Uterus (tissue), 4 donors: ENCODE measurements around the gene SPOCD1. TPM values are rescaled to one million over a fixed set of nuclear protein-coding genes. Genes with fewer than 3 reads are reported as not detected.
A peak's percentile ranks its signal among the peaks of the same experiment; 100 is the strongest.

Experiments used
- DNase-seq, 2 donors: peaks; one replicate each; pipeline ENCODE4 v3.0.0-alpha.2; 2019 to 2020
- H3K27ac ChIP-seq, 2 donors: fragments of 200-600 bp; sonication (generic); 1 replicate in 1 of 2; 2 replicates in 1 of 2; pipeline ENCODE4 v1.5.1; 2016 to 2018
- H3K27me3 ChIP-seq, 2 donors: fragments of 200-600 bp; sonication (generic); one replicate each; pipeline ENCODE4 v1.5.1; 2018 to 2019; ENCODE audit warnings: control low read depth in 1 of 2
- H3K36me3 ChIP-seq, 2 donors: fragments of 200-600 bp; sonication (generic); one replicate each; pipeline ENCODE4 v1.5.1; 2019; ENCODE audit warnings: control low read depth in 1 of 2
- H3K4me1 ChIP-seq, 2 donors: fragments of 200-600 bp; sonication (generic); one replicate each; pipeline ENCODE4 v1.5.1; 2018 to 2019; ENCODE audit warnings: control low read depth in 1 of 2
- H3K4me3 ChIP-seq, 2 donors: fragments of 200-600 bp; sonication (generic); 1 replicate in 1 of 2; 2 replicates in 1 of 2; pipeline ENCODE4 v1.5.1; 2018 to 2019; ENCODE audit warnings: mild to moderate bottlenecking in 1 of 2
- H3K9me3 ChIP-seq, 2 donors: fragments of 200-600 bp; sonication (generic); one replicate each; pipeline ENCODE4 v1.5.1; 2019; ENCODE audit warnings: control low read depth in 1 of 2
- POLR2A ChIP-seq, 2 donors: fragments of 450-650 bp; IDR thresholded peaks; one replicate each; pipeline ENCODE4 v1.6.1; 2016; ENCODE audit warnings: antibody characterized with exemption in 2 of 2, mild to moderate bottlenecking in 1 of 2, moderate library complexity in 1 of 2
- intact Hi-C: fragments of 100-400 bp; cut with DNase I; formaldehyde crosslinking; loops from one replicate; pipeline ENCODE4 v1.15.1; 2023; ENCODE audit warnings: low total_unique reads
- total RNA-seq, 4 donors: library from RNA; depleted of rRNA in 3 of 4; stranded (reverse); fragments of >200 nt in 3 of 4; gene quantifications; one replicate each; pipeline versions ENCODE4 v1.1.0 to v1.2.4, GENCODE V29; 2014 to 2023
- TF ChIP-seq, protein P1 (sequence below), 4 experiments: fragments of 200-600 bp in 2 of 4; fragments of 450-650 bp in 2 of 4; sonication (generic) in 2 of 4; IDR thresholded peaks; one replicate each; pipeline ENCODE4 v1.5.1; 2016 to 2019; ENCODE audit warnings: antibody characterized with exemption in 4 of 4, mild to moderate bottlenecking in 2 of 4, moderate library complexity in 1 of 4
- donor health status: DM: yes; HTN: yes; CAD: no.

SPOCD1 gene
- total RNA-seq = 1 to 10 TPM in 2 of 4 donors, not detected in 2; 1.2 to 1.5 TPM

DNA sequence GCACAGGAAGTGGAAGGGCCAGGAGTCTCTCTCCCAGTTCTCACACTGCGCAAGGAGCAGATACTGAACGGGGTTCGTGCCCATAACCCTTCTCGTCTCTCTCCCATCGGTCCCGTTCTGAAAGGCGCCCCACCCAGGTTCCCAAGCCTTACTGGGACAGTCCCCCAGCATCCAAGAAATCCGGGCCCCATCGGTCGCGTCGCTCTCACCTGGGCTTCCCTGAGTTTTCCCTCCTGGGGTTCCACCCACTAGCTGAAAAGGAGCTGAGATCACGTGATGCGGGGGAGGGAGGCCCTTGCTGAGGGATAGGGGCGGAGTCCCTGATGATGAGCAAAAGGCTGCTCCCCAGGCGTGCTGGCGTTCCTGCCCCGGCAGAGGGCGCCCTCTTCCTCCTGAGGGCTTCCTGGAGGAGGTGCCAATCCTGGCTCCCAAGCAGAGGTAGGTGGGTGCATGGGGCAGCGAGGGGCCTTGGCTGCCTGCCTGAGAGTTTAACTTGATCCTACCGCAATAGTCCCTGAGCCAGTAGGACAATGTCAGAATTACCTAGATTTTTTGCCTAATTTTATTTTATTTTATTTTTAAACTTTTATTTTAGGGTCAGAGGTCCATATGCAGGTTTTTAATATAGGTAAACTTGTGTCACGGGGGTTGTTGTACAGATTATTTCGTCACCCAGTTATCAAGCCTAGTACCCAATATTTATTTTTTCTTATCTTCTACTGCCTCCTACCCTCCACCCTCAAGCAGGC lies at the start of gene SPOCD1:
Gene SPOCD1 (minus strand): TSS at position 271 of the 749 bp plus-strand sequence. CDS start 689 bp downstream, outside the sequence.
- no peak for TF ChIP-seq POLR2A (IDR thresholded peaks at IDR 0.05)
- TF ChIP-seq, protein P1, sequence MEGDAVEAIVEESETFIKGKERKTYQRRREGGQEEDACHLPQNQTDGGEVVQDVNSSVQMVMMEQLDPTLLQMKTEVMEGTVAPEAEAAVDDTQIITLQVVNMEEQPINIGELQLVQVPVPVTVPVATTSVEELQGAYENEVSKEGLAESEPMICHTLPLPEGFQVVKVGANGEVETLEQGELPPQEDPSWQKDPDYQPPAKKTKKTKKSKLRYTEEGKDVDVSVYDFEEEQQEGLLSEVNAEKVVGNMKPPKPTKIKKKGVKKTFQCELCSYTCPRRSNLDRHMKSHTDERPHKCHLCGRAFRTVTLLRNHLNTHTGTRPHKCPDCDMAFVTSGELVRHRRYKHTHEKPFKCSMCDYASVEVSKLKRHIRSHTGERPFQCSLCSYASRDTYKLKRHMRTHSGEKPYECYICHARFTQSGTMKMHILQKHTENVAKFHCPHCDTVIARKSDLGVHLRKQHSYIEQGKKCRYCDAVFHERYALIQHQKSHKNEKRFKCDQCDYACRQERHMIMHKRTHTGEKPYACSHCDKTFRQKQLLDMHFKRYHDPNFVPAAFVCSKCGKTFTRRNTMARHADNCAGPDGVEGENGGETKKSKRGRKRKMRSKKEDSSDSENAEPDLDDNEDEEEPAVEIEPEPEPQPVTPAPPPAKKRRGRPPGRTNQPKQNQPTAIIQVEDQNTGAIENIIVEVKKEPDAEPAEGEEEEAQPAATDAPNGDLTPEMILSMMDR (IDR thresholded peaks at IDR 0.05) = peak in 1 of 4 experiments; percentile 14
- DNase-seq = peak; percentile 36 to 37

DNA sequence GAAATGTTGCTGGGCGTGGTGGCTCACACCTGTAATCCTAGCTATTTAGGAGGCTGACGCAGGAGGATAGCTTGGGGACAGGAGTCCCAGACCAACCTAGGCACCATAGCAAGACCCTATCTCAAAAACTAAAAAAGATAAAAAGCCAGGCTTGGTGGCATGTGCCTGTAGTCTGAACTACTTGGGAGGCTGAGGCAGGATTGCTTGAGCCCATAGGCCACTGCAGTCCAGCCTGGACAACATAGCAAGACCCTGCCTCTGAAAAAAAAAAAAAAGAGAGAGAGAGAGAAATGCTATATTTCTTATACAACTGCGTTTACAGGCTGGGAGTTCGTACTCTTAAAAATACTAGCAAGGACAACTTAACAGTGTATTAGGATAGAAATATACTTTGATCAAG lies 46.2 kb upstream of the SPOCD1 start:
- H3K4me3 ChIP-seq = no peak overlapping the region
- H3K27me3 ChIP-seq = no peaks in the 10 kb centered on the region
- H3K36me3 ChIP-seq = no peaks in the 10 kb centered on the region
- no peaks in the 10 kb centered on the region for H3K9me3 ChIP-seq
- intact Hi-C loops = no loop called here
- no peak for DNase-seq
- no peaks in the 10 kb centered on the region for H3K4me1 ChIP-seq
- TF ChIP-seq, protein P1 (IDR thresholded peaks at IDR 0.05) = no peak
- TF ChIP-seq POLR2A (IDR thresholded peaks at IDR 0.05) = no peak
- H3K27ac ChIP-seq = no peak overlapping the region

More for the DNA sequence above, at the start of gene SPOCD1:
- Histone ChIP-seq H3K27me3 (no peaks in the 10 kb centered on the region), H3K36me3 (no peaks in the 10 kb centered on the region), H3K9me3 (no peaks in the 10 kb centered on the region), H3K4me1 (no peaks in the 10 kb centered on the region), H3K4me3 (no peak within 1 kb of the TSS), H3K27ac (no peak within 1 kb of the TSS)
- intact Hi-C loops = no loop called here

DNA sequence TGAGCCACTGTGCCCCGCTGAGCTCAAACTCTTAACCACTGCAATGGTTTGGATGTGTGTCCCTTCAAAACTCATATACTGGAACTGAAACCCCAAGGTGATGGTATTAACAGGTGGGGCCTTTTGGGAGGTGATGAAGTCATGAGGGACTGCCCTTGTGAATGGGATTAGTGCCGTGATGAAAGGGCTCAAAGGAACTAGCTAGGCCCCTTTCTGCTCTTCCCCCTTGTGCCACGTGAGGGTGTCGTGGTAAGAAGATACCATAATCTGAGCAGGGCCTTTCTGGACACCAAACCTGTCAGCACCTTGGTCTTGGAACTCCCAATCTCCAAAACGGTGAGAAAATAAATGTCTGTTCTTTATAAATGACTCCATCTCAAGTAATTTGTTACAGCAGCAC lies 45.5 kb upstream of the SPOCD1 start:
- Histone ChIP-seq H3K27me3 (no peaks in the 10 kb centered on the region), H3K27ac (no peak overlapping the region), H3K36me3 (no peaks in the 10 kb centered on the region), H3K9me3 (no peaks in the 10 kb centered on the region), H3K4me3 (no peak overlapping the region), H3K4me1 (no peaks in the 10 kb centered on the region)
- no peak for DNase-seq
- TF ChIP-seq POLR2A (IDR thresholded peaks at IDR 0.05) = no peak
- TF ChIP-seq, protein P1 (IDR thresholded peaks at IDR 0.05) = no peak
- intact Hi-C loops = no loop called here

DNA sequence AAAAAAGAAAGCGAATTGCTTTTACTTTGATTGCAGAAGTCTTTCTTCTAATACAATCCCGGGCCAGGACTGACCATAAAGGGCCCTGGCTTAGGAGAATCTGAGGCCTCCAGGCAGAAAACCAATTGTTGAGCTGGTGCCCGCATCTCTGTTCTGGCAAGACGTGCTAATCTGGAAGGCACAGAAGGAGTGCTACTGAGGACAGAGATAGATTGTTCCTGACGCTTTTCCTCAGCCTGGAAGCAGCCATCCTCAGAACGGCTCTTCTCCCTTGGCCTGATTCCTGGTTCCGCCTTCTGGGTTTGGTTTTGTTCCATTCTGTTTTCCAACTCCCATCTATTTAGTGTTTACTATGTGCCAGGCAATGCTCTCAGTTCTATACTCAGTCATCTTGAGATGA lies 44.8 kb upstream of the SPOCD1 start:
- Histone ChIP-seq H3K9me3 (no peaks in the 10 kb centered on the region), H3K4me1 (no peaks in the 10 kb centered on the region), H3K36me3 (no peaks in the 10 kb centered on the region), H3K27ac (no peak overlapping the region), H3K4me3 (no peak overlapping the region), H3K27me3 (no peaks in the 10 kb centered on the region)
- TF ChIP-seq, protein P1 (IDR thresholded peaks at IDR 0.05) = no peak
- TF ChIP-seq POLR2A (IDR thresholded peaks at IDR 0.05) = no peak
- no peak for DNase-seq
- intact Hi-C loops = no loop called here

DNA sequence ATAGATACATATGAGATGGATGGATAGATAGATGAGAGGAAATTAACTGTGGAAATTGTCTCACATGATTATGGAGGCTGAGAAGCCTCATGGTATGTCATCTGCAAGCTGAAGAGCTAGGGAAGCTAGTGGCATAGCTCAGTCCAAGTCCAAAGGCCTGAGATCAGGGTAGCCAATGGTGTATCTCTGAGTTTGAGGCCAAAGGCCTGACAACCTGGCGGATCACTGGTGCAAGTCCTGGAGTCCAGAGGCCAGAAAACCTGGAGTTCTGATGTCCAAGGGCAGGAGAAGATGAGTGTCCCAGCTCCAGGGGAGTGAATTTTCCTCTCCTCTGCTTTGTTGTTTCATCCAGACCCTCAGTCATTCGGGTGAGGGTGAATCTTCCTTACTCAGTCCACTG lies 43.9 kb upstream of the SPOCD1 start:
- Histone ChIP-seq H3K27me3 (no peaks in the 10 kb centered on the region), H3K4me1 (no peaks in the 10 kb centered on the region), H3K36me3 (no peaks in the 10 kb centered on the region), H3K27ac (no peak overlapping the region), H3K9me3 (no peaks in the 10 kb centered on the region), H3K4me3 (no peak overlapping the region)
- TF ChIP-seq, protein P1 (IDR thresholded peaks at IDR 0.05) = no peak
- no peak for TF ChIP-seq POLR2A (IDR thresholded peaks at IDR 0.05)
- intact Hi-C loops = no loop called here
- DNase-seq = no peak
